Stimulated activated CD4-positive, alpha-beta T cell treated with anti-CD3 and anti-CD28 coated beads, Interleukin-2, amount 100 ng/mL, for 4 hours (primary cell): Measurements from ENCODE around the gene TSEN2.
"Not testable (repeated sequence)": the region's sequence is repeated elsewhere in the genome, so short reads cannot be mapped to it uniquely, and the experiment has no call there.

Experiments used
- DNase-seq: peaks from one replicate; pipeline ENCODE4 v3.0.0-alpha.2; 2020; ENCODE audit warnings: low read depth

Gene TSEN2

DNA sequence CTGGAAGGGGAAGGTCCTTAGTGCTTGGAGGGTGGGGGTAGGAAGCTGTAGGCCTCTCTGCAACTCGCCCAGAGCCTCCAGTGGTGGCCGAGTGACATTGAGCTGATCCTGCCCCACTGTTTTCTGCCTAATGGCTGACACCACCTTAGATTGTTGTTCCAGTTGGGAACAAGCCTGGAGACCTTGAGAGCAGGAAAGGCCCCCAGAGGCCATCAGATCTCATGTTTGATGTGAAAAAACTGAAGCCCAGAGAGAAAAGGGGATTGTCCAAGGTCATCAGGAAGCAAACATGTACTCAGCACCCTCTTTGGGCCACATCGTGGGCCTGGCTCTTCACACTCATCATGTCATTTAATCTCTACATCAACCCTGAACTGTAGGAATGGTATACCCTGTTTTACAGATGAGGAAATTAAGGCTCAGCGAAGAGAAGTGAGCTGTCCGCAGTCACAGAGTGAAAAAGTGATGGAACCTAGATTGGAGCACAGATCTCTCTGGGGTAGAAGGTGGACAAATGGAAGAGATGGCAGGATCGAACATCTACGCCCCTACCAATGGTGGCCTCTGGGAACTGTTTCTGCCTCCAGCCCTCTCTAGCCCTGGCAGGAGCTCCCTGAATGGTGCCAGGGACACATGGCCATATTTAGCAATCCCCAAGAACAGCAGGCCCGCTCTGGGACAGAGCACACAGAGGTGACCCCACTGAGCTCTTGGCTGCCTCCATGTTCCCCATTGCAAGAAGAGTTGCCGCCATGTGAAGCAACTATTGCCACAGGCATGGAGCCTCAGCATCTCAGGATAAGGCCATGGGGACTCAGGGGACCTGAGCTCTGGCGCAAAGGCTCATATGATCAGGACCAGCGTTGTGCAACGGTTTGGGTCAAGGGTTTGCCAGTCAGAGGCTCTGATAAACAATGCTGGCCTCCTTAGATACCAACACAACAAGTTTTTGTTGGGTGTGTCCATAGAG lies 31.6 kb upstream of the TSEN2 start:
- no peak for DNase-seq

DNA sequence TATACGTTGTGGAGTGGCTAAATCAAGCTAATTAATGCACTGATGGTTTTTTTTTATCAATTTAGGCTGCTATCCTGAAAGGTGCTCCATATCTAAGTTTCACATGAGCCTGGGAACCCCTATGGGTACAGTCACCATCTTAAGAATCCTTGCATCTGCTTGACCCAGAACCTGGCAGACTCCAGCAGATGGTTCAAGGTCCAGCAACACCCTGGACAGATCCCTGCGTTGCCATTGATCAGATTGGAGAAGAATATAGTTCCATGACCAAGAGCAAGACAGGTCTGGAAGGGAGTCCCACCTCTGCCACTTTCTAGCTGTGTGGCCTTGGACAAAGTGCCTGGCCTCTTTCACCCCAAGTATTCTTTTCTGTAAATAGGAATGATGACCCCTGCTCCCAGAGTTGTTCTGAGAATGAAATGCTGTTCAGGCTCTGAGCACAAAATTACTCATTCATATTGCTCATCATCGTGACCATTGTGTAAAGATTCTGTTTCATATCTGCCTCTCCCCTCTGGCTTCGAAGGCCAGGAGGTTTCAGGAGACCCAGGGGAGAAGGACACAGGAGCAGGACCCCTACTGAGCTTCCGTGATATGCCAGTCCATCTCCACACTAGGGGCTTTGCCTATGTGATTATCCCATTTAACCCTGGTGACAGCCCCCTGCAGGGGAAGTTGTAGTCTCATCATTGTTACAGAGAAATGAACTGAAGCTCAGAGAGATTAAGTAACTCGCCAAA lies 30.0 kb upstream of the TSEN2 start:
- DNase-seq: no peak

DNA sequence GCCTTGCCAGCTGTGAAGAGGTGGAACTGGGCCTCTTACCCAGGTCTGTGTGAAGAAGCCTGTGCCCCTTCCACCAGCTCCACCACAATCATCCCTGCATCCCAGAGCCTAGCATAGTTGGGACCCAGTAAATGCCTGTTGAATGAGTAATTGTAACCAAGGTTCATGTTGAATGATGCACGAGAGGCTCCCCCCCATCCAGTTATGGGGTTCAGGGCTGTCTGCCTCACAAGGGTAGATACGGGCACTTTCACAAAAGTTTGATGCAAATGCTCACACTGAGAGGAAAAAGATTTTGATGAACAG lies 29.5 kb upstream of the TSEN2 start:
- no peak for DNase-seq

DNA sequence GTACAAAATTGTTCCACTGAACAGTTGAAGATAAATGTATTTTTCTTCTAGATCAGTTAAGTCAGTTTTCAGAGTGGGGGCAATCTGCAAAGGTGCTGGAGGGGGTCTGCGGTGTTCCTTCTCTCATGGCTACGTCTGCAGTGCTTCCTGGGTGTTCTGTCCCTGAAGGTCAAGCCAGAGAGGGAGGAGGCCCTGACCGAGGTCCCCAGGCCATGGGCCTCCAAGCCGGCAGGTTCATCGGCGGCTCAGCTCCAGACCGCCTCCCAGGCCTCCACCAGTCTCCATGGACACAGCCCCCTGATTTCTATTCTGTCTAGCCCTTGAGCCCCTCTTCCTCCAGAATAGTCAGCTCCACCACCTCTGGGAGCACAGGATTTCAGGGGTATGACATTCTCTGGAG lies 28.5 kb upstream of the TSEN2 start:
- DNase-seq: no peak

DNA sequence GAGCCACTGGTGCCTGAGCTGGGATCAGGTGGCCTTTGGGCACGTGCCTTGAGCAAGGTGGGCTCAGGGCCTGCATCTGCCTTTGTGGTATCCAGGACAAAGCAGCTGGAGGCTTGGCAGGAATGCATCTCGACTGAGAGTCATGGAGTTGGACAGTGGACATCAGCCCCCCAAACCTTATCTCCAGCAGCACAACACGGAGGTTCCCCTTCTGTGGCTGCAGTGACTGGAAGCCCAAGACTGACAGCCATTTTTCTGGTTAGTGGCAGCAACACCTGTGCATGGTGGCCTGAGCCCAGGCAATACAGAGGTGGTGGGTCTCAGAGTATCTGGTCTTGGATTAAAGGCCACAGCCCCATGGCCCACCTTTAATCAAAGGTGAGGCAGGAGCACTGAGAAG lies 27.8 kb upstream of the TSEN2 start:
- no peak for DNase-seq

DNA sequence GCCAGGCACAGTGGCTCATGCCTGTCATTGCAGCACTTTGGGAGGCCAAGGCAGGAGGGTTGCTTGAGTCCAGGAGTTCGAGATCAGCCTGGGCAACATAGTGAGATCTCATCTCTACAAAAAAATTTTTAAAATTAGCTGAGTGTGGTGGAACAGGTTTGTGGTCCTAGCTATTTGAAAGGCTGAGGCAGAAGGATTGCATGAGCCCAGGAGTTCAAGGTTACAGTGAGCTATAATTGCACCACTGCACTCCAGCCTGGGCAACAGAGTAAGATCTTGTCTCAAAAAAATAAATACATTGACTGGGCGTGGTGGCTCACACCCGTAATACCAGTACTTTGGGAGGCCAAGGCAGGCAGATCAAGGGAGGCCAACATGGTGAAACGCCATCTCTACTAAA lies 26.9 kb upstream of the TSEN2 start:
- DNase-seq: not testable (repeated sequence)

DNA sequence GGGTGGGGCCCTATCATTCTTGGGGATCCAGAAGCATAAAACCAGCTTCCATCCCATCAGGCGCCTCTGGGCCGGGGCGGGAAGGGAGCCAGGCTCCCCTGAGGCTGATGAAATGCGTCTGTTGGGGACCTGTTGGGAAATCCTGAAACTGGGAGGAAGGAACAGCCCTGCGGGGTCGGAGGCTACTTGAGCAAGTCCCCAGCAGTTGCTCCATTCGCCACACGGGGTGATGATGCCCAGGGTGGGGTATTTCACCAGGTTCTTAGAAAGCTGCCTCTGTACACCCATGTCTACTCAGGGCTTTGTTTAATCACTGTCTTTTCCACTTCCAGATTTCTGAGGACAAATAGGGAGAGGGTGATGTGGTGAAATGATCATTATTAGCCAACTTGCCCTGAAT lies 25.4 kb upstream of the TSEN2 start:
- no peak for DNase-seq

DNA sequence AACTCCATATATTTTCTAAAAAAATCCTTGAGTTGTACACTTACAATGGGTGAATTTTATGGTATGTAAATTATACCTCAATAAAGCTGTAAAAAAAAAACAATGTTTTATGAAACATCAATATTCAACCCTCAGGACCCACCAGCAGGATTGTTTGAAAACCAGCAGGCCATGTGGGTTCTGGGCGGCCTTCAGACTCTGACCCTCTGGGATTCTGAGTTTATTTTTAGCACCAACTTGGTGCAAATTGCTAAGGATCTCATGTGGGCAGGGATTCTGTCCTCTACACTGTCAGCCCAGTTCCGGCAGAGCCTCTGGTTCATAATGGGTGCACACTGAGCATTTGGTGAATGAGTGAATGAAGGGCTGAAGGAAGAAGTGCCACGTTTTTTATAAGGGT lies 24.2 kb upstream of the TSEN2 start:
- DNase-seq: no peak

DNA sequence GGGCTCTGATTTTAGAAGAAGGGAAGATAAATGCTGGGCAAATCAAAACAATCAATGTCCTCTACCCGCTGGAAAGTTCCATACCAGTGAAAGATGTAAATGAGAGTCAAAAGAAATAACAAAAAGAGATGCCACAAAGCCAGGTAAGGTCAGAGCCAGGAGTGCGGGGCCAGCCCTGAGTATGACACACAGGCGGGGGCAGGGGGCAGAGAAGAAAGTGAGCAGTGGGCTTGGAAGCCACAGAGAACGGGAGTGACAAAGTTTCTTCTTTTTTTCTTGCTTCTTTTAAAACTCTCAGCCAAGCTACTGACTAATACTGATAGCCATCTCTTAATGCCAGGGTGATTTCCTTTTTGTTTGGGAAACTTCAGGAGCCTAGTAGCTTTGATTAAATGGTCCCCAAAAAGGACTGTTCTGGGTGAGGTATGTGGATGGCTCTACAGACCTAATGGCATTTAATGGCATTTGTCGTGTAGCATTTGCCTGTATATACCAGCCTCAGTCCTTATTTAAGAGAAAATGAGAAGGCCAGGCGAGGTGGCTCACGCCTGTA lies 23.1 kb upstream of the TSEN2 start:
- no peak for DNase-seq

DNA sequence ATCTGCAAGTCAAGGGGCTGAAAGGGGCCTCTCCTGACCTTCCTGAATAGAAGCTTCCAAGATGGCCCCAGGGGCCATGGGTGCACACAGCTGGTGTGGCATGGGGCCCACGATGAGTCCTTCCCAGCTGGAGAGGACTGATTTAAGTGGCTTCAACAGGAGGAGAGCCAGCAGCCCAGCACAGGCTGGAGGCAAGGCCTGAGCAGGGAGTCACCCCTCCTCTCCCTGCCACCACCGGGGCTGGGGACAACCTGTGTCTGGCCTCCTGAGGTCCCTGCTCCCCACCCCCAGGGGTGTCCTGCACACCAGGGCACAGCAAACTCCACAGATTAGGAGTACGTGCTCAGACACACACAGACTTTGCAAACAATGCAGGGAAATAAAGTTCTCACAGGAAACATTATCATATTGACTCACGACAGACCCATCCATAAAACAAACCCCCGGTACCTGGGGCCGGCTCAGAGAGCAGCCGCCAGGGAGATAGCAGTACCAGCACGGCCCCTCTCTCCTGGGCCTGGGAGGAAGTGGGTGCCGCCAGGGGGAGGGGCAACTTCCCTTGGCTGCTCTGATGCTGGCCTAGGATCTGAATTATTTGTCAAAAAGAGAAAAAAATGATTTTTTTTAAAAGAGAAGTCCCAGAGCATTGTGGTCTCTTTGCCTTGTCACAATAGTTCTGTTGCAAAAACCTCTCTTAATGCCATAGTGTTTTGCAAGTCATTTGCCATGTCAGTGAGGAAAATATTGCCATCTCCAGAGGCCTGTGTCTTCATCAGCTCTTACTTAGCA lies 21.9 kb upstream of the TSEN2 start:
- DNase-seq: no peak

DNA sequence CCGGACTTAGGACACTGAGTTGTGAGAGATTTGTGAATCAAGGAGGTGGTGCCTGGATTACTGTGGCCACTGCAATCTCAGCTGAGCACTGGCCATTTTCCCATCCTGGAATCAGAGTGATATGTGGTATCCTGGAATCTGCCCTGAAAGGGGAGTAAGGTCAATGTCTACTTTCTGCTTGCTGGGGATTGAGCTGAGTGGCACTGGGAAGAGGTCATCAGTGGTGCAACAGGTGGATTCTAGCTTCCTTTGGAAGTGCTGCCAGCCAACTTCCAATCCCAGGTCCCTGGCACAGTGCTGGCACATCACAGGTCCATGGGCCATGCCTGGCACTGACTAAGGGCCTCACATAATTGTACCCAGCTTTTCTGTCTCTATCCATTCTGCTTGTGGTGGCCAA lies 20.6 kb upstream of the TSEN2 start:
- no peak for DNase-seq

DNA sequence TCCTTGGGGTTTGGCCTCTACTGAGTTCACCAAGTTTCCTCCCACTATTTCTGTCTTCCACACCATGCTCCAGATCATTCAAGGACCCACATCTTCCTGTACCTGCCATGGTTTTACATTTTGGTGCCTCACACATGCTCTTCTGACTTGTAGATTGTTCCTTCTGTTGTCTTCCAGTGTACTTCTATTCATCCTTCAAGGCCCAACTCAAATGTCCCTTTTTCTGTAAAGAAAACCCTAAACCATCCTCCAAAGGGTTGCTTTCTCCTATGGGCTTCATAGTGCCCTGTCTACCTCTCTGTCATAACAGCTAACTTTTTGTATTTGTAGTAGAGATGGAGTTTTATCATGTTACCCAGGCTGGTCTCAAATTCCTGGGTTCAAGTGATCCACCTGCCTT lies 20.1 kb upstream of the TSEN2 start:
- no peak for DNase-seq

DNA sequence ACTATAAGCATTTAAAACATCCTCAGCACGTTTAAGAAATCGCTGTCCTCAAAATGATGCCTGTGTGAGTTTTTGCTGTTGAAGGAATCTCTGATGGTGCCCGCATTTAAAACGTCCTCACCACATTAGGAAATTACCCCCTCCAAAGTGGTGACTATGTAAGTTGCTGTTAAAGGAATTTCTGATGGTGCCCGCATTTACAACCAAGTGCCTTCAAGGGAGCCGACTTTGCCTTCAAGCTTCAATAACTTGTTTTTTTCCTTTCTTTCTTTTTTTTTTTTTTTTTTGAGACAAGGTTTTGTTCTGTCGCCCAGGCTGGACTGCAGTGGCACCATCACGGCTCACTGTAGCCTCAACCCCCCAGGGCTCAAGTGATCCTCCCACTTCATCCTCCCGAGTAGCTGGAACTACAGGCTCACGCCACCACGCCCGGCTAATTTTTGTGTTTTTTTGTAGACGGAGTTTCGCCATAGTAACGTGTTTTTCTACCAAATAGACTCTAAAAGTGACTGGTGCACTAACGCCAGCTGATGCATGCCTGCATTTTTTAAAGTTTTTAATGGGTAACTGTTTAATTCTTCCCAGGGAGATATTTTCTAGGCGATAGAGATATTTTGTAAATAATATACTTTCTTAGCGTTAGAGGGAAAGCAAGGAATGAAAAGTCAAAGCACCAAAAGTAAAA lies 19.0 kb upstream of the TSEN2 start:
- no peak for DNase-seq

DNA sequence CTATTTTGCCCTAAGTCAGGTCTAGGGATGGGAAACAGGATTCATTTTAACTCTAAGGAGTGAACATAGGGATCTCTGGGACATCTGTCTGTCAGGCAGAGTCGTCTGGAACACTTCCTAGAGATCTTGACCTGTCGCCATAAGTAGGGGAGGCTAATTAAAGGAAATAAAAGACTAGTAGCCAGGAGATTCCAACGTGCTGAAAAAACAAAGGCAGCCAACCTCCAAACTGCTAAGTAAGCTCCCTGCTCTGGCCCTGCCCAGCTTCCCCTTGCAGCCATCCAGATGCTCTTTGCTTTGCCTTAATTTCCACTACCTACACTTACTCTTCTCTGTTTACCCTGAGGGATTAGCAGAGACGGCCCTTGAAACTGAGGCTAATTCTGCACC lies 18.4 kb upstream of the TSEN2 start:
- DNase-seq: no peak

DNA sequence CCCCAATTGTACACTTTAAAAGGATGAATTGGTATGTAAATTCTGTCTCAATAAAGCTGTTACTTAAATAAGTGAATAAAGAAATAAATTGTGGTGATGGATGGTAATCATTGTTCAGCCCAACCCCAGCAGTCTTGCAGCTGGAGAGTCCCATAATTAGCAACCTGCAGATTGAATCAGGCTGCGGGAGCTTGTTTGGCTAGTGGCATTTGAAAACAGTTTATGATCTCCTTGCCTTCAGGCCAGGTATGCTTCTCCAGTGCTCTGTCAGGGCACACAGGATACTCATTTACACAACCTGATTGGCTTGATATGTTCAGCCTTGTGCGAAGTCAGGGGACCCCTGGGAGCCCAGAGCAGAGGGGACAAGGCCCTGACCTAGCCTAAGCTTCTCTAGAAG lies 16.5 kb upstream of the TSEN2 start:
- no peak for DNase-seq

DNA sequence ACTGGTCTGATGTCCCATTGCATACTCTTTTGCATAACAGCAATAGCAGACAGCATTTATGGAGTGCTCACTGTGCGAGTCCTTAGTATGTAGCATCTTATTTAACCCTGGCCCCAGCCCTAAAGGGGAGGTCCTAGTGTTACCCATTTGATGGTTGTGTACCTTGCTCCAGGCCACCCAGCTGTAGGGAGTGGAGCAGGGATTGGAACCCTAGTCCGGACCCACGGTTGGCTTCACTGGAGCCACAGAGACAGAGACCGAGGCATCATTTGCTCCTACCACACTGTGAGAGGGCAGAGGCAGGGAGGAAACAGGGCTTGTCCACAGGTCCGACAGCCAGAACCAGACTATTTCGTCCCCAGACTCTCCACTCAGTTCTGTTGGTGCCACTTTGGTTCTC lies 16.0 kb upstream of the TSEN2 start:
- no peak for DNase-seq

DNA sequence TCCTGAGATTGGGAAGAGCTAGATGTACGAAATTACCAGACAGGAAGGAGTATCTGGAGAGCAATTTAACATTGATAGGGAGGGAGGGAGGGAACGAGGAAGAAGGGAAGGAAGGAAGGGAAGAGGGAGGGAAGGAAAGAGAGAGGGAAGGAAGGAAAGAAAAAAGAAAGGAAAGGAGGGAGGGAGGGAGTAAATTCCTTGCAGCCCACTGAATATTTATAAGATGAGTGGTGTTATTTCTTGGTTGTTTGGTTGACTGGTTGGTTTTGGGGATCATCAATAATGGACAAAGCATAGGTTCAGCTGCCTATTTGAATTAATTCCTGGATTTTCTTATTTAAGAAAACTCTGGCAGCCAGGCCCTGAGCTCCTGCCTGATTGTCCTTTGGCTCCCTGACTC lies 15.5 kb upstream of the TSEN2 start:
- DNase-seq: no peak

DNA sequence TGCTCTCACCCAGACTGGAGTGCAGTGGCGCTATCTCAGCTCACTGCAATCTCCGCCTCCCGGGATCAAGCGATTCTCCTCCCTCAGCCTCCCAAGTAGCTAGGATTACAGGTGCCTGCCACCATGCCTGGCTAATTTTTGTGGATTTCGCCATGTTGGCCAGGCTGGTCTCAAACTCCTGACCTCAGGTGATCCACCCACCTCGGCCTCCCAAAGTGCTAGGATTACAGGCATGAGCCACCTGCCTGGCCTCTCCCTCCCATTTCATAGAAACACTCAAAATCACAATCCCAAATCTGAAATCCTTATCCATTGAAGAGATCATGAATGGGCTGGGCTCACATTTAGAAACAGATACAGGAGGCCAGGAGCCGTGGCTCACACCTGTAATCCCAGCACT lies 15.1 kb upstream of the TSEN2 start:
- not testable (repeated sequence) for DNase-seq

DNA sequence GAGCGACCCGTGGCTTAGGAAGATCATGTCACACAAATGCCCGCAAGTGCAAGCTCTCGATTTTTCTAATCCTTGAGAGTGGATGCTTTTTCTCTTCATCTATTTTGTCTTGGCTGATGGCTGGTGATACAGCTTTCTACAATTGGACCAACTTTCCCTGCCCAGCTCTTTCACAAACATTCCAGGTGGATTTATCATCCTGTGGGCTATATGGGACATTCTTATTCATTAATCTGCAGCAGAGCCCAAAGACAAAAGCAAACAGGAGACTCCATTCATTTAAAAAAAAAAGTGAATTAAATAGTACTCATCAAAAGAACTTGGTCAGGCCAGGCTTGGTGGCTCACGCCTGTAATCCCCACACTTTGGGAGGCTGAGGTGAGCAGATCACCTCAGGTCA lies 14.2 kb upstream of the TSEN2 start:
- DNase-seq: no peak

DNA sequence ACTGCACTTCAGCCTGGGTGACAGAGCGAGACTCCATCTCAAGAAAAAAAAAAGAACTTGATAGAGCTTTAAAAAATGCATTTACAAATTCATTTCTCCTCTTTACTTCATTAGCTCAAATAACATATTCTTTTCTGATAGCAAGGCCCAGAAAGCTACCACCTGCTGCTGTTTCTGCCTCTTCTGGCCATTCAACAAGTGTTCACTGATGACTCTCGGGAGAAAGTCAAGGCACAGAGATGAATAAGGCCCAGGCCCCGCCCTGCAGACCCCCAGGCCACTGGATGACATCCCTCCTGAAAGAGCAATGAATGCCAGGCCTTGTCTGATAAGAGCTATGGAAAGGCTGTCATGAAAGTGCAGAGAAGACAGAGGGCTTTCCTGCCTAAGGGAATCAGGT lies 13.6 kb upstream of the TSEN2 start:
- DNase-seq: no peak

DNA sequence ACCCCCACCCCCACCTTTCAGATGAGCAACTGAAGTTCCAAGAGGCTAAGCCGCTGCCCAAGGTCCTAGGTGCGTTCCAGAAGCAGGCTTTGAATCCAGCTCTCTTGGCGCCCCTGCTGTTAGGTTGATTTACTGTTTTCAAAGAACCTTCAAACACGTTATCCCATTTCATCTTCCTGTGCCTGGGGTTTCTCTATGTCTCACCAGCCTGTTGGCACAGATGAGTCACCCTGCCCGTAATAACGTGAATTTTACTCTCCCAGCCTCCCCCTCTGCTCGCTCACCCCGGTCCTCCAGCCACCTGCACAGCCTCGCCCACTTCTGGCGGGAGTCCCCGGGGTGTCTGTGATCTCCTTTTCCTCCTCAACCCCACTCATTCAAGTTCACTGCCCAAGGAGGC lies 13.0 kb upstream of the TSEN2 start:
- DNase-seq: peak; percentile 60

DNA sequence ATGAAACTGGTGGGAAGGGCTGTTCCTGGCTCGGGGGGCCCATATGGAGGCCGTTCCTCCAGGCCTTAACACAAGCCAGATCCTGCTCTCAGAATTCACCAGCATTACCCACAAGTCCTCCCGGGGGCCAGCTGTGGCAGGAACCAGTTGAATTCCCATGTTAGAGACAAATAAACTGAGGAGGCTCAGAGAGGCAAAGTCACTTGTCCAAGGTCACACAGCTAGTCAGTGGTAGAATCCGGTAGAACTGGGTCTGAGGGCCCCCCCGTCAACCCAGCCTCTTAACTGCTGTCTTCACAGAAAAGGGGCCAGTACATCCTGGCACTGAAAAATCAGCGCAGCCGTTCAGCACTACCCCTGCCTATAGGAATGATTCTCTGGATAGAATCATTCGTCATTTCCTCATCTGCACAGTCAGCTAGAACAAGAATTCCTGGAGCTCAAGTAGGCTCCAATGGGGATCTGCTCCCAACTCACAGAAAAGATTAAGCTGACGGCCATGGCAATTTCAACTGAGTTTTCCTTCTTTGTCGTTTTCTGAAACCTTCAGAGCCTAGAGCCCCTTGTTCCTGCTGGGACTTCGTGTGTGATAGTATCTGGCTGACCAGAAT lies 12.2 kb upstream of the TSEN2 start:
- no peak for DNase-seq
